GM12865 (cell line): Measurements from ENCODE around the gene DOCK6.

ENCODE experiments used
- DNase-seq: peaks from one replicate; pipeline ENCODE4 v3.0.0; 2010; ENCODE audit warnings: low read depth
- H3K4me3 ChIP-seq: 2 replicates; pipeline ENCODE4 v1.5.1; 2011; ENCODE audit warnings: mild to moderate bottlenecking, low read depth, low read length, control low read depth
- CTCF ChIP-seq: IDR thresholded peaks from 2 replicates; pipeline ENCODE4 v1.5.1; 2011; ENCODE audit warnings: low read length, control low read depth, low read depth, inconsistent platforms; ENCODE audit not compliant: insufficient read depth; ENCODE audit errors: missing control alignments

DOCK6 gene

GRCh38 chr19:11202488-11203193 is 59.7 kb downstream of the DOCK6 start:
- no peak overlapping the region for H3K4me3 ChIP-seq
- no peak for DNase-seq
- TF ChIP-seq CTCF = no peak

DNA sequence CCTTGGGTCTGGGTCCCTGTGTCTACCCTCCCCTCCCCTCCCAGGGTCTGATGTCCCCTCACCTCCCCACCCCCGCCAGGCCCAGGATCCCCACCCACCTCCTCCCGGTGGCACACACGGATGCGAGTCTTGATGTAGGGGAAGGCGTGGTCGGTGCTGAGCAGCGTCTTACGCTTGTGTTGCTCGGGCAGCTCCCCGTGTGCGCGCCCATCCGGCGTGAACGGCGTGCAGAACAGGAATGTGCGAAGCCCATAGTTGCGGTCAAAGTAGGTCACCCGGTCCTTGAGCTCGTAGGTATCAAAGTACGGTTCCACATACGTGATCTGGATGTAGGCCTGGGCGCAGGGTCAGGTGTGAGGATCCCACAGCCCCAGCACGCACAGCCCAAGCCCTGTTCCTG is 60.5 kb downstream of the DOCK6 start:
- no peak for DNase-seq
- no peak overlapping the region for H3K4me3 ChIP-seq
- no peak for TF ChIP-seq CTCF

- no peak for TF ChIP-seq CTCF
- no peak for DNase-seq
- no peak overlapping the region for H3K4me3 ChIP-seq
Observed at GRCh38 chr19:11200931-11201330, 61.4 kb downstream of the DOCK6 start.

DNA sequence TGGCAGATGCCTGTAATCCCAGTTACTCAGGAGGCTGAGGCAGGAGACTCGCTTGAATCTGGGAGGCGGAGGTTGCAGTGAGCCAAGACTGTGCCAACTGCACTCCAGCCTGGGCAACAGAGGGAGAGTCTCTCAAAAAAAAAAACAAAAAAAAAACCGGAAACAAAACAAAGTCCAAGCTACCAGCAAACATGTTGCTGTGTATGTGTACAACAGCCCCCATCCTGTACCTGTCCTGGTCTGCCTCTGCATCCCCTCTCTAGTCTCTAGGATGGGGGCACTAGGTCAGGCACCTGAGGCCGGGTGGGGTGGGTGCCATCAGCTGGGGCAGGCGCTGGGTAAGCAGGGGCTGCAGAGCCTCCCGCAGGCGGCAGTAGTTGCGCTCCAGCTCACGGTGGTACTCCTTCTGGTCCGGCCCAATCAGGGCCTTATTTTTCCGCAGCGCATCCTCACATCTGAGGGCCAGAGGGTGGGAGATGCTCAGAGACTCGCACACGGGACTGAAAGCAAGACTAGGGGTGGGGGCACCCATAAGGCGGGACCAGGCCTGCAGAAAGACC is 62.2 kb downstream of the DOCK6 start:
- no peak for DNase-seq
- no peak overlapping the region for H3K4me3 ChIP-seq
- no peak for TF ChIP-seq CTCF

GRCh38 chr19:11199517-11199916 is 62.8 kb downstream of the DOCK6 start:
- no peak for TF ChIP-seq CTCF
- no peak overlapping the region for H3K4me3 ChIP-seq
- DNase-seq = no peak

- H3K4me3 ChIP-seq = no peak overlapping the region
- DNase-seq = no peak
- TF ChIP-seq CTCF = no peak
Observed at GRCh38 chr19:11198769-11199424, 63.4 kb downstream of the DOCK6 start.
